Neutrophil (primary cell): ENCODE measurements around the gene LRRC45.
A peak's percentile ranks its signal among the peaks of the same experiment; 100 is the strongest.

ENCODE experiments used
- H3K27ac ChIP-seq: fragments of 200-600 bp; sonication (generic); 2 replicates; pipeline ENCODE4 v1.5.1; 2016; ENCODE audit warnings: mild to moderate bottlenecking, moderate library complexity
- H3K27me3 ChIP-seq: fragments of 200-600 bp; sonication (generic); 2 replicates; pipeline ENCODE4 v1.6.0; 2016; ENCODE audit warnings: mild to moderate bottlenecking
- H3K36me3 ChIP-seq: fragments of 200-600 bp; sonication (generic); 2 replicates; pipeline ENCODE4 v1.5.1; 2017
- H3K4me1 ChIP-seq, 2 experiments: fragments of 200-600 bp in 1 of 2; sonication (generic) in 1 of 2; 1 replicate in 1 of 2; 2 replicates in 1 of 2; pipeline versions ENCODE4 v1.5.1 to v1.6.1; 2013 to 2016; ENCODE audit warnings: low read depth in 1 of 2, low read length in 1 of 2, mild to moderate bottlenecking in 1 of 2, moderate library complexity in 1 of 2; ENCODE audit not compliant: control insufficient read depth in 1 of 2, insufficient read depth in 1 of 2
- H3K4me3 ChIP-seq, 2 experiments: fragments of 200-600 bp in 1 of 2; sonication (generic) in 1 of 2; 1 replicate in 1 of 2; 2 replicates in 1 of 2; pipeline ENCODE4 v1.5.1; 2013 to 2016; ENCODE audit warnings: low read depth in 1 of 2, low read length in 1 of 2, mild to moderate bottlenecking in 1 of 2, moderate library complexity in 1 of 2
- H3K9me3 ChIP-seq: fragments of 200-600 bp; sonication (generic); 2 replicates; pipeline ENCODE4 v1.5.1; 2016
- CTCF ChIP-seq: fragments of 200-600 bp; sonication (generic); IDR thresholded peaks from 2 replicates; pipeline ENCODE4 v1.5.1; 2016; ENCODE audit warnings: antibody characterized with exemption

Gene LRRC45

GRCh38 chr17:82034371-82035011 lies 11.4 kb downstream of the LRRC45 start:
- peaks cover 41 to 52% of the 10 kb centered on the region in 2 experiments for H3K4me1 ChIP-seq
- H3K27me3 ChIP-seq = peaks cover 24% of the 10 kb centered on the region
- H3K27ac ChIP-seq = no peak overlapping the region
- H3K4me3 ChIP-seq = no peak overlapping the region
- no peak for TF ChIP-seq CTCF
- no peaks in the 10 kb centered on the region for H3K36me3 ChIP-seq
- H3K9me3 ChIP-seq = no peaks in the 10 kb centered on the region

- no peak overlapping the region for H3K27ac ChIP-seq
- H3K4me3 ChIP-seq = no peak overlapping the region
- H3K36me3 ChIP-seq = no peaks in the 10 kb centered on the region
- peaks cover 21% of the 10 kb centered on the region for H3K27me3 ChIP-seq
- H3K4me1 ChIP-seq = peaks cover 32 to 43% of the 10 kb centered on the region in 2 experiments
- no peak for TF ChIP-seq CTCF
- H3K9me3 ChIP-seq = no peaks in the 10 kb centered on the region
These were observed 12.4 kb downstream of the LRRC45 start for GRCh38 chr17:82035488-82035887.

- H3K4me1 ChIP-seq = peaks cover 26 to 36% of the 10 kb centered on the region in 2 experiments
- peak overlapping the region; percentile 90 for H3K27ac ChIP-seq
- H3K4me3 ChIP-seq = peak overlapping the region; percentile 67 to 80
- no peaks in the 10 kb centered on the region for H3K36me3 ChIP-seq
- H3K27me3 ChIP-seq = peaks cover 15% of the 10 kb centered on the region
- H3K9me3 ChIP-seq = no peaks in the 10 kb centered on the region
- TF ChIP-seq CTCF = no peak
These were observed 13.0 kb downstream of the LRRC45 start for GRCh38 chr17:82035956-82036633.

- TF ChIP-seq CTCF = no peak
- H3K27ac ChIP-seq = peak overlapping the region; percentile 90
- no peaks in the 10 kb centered on the region for H3K9me3 ChIP-seq
- H3K4me3 ChIP-seq = peak overlapping the region; percentile 67 to 80
- peaks cover 12% of the 10 kb centered on the region for H3K27me3 ChIP-seq
- no peaks in the 10 kb centered on the region for H3K36me3 ChIP-seq
- H3K4me1 ChIP-seq = peaks cover 25 to 35% of the 10 kb centered on the region in 2 experiments
These were observed 13.6 kb downstream of the LRRC45 start for GRCh38 chr17:82036634-82037091.

GRCh38 chr17:82037092-82037888 lies 14.2 kb downstream of the LRRC45 start, which contains the start of gene DCXR:
DCXR (minus strand) TSS chr17:82037697; CDS start chr17:82037682, 15 bp downstream.
- TF ChIP-seq CTCF = peak; percentile 78
- Histone ChIP-seq H3K4me1 (peaks cover 22 to 30% of the 10 kb centered on the region in 2 experiments), H3K9me3 (no peaks in the 10 kb centered on the region), H3K36me3 (no peaks in the 10 kb centered on the region), H3K27me3 (peaks cover 6% of the 10 kb centered on the region), H3K4me3 (peak within 1 kb of the TSS; percentile 67 to 80), H3K27ac (peak within 1 kb of the TSS; percentile 90)
